Type B pancreatic cell (in vitro differentiated cells): ENCODE measurements around the gene STEAP3. TPM values are rescaled to one million over a fixed set of nuclear protein-coding genes. Genes with fewer than 3 reads are reported as not detected.

Experiments used
- DNase-seq: peaks from one replicate; pipeline ENCODE4 v3.0.0; 2021; ENCODE audit warnings: mixed read lengths; ENCODE audit not compliant: unreplicated experiment; ENCODE audit errors: extremely low spot score
- H3K27ac Mint-ChIP-seq: 2 replicates; pipeline ENCODE4 v1.8.0; 2021; ENCODE audit warnings: mild to moderate bottlenecking, mixed read lengths
- H3K27me3 Mint-ChIP-seq: 2 replicates; pipeline ENCODE4 v1.8.0; 2021; ENCODE audit warnings: mixed read lengths
- H3K36me3 Mint-ChIP-seq: 2 replicates; pipeline ENCODE4 v1.8.0; 2021; ENCODE audit warnings: mixed read lengths
- H3K4me1 Mint-ChIP-seq: one replicate; pipeline ENCODE4 v1.8.0; 2021; ENCODE audit warnings: mixed read lengths; ENCODE audit not compliant: unreplicated experiment
- H3K4me3 Mint-ChIP-seq: 2 replicates; pipeline ENCODE4 v1.8.0; 2021; ENCODE audit warnings: mild to moderate bottlenecking, mixed read lengths
- H3K9me3 Mint-ChIP-seq: 2 replicates; pipeline ENCODE4 v1.8.0; 2021; ENCODE audit warnings: mixed read lengths
- total RNA-seq: library from RNA; stranded (reverse); gene quantifications from 2 replicates; pipeline ENCODE4 v1.2.1, GENCODE V29; 2021; ENCODE audit warnings: low replicate concordance
- TF ChIP-seq, protein P1 (sequence below): fragments of 200-600 bp; sonication (generic); conservative IDR thresholded peaks from 2 replicates; pipeline ENCODE4 v1.5.0; 2021; ENCODE audit warnings: antibody characterized with exemption, mild to moderate bottlenecking

The STEAP3 gene
- total RNA-seq, 1 donor from 2014 or later: 19.0 TPM

DNA sequence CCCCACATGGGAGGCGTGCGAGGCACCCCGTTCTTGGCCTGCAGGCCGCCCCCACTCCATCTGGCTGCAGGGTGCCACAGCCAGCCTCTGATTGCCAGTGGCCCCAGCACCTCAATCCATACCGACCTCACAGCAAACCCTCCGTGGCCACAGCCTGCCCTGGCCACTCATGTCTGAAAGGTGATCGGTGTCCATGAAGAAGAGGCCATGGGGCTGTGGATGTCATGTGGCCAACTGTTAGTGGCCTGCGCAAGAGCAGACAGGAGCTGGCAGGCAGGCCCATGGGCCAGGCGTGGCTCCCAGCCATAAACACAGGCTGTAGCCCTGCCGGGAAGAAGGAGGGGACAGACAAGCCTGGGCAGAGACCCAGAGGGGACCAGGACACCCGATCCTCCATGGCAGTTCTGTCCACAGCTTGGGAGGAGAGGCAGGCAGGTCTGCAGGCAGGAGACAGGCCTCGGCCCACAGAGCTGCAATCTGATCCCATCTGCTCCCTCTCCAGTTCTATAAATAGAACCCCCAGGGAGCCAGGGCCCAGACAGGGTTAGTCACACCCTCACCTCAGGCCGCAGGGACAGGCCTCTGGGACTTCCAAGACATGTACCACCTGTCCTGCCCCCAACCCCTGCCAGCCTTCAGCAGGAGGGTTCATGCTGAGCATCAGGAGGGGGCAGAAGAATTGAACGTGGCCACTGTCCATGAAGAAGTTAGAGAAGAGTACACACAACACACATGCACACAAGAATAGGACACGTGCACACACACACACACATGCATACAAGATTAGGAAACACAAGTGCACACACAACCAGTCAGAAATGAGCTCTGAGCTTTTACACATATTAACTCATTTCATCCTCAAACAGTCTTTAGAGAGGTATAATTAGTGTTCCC is 16.9 kb downstream of the STEAP3 start:
- H3K9me3 Mint-ChIP-seq: no peaks in the 10 kb centered on the region
- no peaks in the 10 kb centered on the region for H3K27me3 Mint-ChIP-seq
- no peak for DNase-seq
- peak overlapping the region; percentile 51 for H3K4me3 Mint-ChIP-seq
- peaks cover 15% of the 10 kb centered on the region for H3K4me1 Mint-ChIP-seq
- peak overlapping the region; percentile 78 for H3K27ac Mint-ChIP-seq
- TF ChIP-seq, protein P1, sequence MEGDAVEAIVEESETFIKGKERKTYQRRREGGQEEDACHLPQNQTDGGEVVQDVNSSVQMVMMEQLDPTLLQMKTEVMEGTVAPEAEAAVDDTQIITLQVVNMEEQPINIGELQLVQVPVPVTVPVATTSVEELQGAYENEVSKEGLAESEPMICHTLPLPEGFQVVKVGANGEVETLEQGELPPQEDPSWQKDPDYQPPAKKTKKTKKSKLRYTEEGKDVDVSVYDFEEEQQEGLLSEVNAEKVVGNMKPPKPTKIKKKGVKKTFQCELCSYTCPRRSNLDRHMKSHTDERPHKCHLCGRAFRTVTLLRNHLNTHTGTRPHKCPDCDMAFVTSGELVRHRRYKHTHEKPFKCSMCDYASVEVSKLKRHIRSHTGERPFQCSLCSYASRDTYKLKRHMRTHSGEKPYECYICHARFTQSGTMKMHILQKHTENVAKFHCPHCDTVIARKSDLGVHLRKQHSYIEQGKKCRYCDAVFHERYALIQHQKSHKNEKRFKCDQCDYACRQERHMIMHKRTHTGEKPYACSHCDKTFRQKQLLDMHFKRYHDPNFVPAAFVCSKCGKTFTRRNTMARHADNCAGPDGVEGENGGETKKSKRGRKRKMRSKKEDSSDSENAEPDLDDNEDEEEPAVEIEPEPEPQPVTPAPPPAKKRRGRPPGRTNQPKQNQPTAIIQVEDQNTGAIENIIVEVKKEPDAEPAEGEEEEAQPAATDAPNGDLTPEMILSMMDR: no peak
- H3K36me3 Mint-ChIP-seq: no peaks in the 10 kb centered on the region

DNA sequence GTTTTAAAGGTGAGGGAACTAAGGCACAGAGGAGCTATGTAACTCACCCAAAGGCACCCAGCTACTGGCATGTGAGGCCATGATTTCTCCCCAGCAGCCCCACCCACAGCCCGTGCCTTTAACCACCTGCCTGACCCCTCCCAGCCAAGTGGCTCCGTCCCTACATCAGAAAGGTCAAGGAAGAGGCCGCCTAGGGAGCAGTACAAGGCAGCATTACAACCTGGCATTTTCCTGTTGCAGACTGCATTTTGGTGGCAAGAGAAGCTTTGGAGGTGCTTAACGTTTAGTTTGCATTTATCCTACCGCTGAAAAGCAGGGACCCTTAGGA is 17.5 kb downstream of the STEAP3 start:
- H3K4me1 Mint-ChIP-seq: peaks cover 15% of the 10 kb centered on the region
- no peak overlapping the region for H3K27ac Mint-ChIP-seq
- no peaks in the 10 kb centered on the region for H3K9me3 Mint-ChIP-seq

DNA sequence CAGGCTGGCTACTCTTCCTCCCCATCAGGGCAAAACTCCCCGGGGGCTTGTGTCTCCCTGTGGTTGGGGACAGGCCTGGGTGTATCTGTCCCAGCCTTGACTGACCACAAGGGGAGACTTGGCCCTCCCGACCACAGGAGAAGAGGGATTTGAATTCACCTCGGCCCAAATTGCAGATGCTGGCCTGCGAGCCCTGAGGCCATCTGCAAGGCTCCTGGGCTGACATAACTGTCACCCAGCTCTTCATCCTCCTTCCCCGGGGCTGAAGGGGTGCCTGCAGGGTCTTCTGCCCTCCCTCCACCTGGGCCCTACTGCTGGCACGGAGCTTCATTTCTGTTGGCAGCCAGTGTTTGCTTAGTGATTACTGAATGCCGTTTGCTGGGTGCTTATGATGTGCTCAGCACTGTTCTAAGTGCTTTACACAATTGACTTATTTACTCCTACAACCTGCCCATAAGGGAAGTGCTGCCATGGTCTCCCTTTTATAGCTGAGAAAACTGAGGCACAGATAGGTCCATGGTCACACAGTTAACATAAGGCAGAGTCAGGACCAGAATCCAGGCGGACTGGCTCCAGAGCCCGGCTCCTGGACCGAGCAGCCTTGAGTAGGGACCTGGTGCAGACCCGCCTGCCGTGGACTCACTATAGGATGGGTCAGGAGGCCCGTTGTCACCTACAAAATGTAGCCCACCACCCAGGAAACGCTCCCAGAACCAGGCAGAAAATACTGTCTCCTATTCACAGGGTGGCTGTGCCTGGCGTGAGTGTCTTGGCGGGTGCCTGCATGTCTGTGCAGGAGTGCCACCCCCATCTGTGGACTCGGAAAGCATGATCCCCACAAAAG is 18.9 kb downstream of the STEAP3 start:
- TF ChIP-seq, protein P1: no peak
- no peak for DNase-seq
- H3K36me3 Mint-ChIP-seq: no peaks in the 10 kb centered on the region
- no peaks in the 10 kb centered on the region for H3K9me3 Mint-ChIP-seq
- H3K27me3 Mint-ChIP-seq: no peaks in the 10 kb centered on the region
- H3K27ac Mint-ChIP-seq: no peak overlapping the region
- H3K4me3 Mint-ChIP-seq: no peak overlapping the region
- peaks cover 10% of the 10 kb centered on the region for H3K4me1 Mint-ChIP-seq

More for the DNA sequence above, 17.5 kb downstream of the STEAP3 start:
- H3K36me3 Mint-ChIP-seq: no peaks in the 10 kb centered on the region
- DNase-seq: no peak
- H3K4me3 Mint-ChIP-seq: no peak overlapping the region
- TF ChIP-seq, protein P1: no peak
- H3K27me3 Mint-ChIP-seq: no peaks in the 10 kb centered on the region

DNA sequence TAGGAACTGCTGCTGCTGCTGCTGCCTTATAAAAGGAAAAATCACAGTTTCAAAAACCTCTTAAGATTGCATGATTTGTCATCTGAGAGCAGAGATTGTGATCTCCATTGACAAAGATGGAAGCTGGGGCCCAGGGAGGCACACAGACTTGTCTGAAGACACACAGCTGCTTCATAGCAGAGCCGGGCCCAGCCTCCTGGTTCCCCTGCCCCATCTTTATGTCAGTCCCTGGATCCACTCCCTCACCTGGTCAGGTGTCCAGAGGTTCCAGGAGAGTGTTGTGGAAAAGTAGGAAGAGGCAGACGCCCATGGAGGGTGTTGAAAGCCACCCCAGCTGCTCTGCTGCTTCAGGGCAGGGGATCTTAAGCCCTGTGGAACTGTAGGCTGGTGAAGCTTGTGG is 20.0 kb downstream of the STEAP3 start:
- H3K36me3 Mint-ChIP-seq: no peaks in the 10 kb centered on the region

DNA sequence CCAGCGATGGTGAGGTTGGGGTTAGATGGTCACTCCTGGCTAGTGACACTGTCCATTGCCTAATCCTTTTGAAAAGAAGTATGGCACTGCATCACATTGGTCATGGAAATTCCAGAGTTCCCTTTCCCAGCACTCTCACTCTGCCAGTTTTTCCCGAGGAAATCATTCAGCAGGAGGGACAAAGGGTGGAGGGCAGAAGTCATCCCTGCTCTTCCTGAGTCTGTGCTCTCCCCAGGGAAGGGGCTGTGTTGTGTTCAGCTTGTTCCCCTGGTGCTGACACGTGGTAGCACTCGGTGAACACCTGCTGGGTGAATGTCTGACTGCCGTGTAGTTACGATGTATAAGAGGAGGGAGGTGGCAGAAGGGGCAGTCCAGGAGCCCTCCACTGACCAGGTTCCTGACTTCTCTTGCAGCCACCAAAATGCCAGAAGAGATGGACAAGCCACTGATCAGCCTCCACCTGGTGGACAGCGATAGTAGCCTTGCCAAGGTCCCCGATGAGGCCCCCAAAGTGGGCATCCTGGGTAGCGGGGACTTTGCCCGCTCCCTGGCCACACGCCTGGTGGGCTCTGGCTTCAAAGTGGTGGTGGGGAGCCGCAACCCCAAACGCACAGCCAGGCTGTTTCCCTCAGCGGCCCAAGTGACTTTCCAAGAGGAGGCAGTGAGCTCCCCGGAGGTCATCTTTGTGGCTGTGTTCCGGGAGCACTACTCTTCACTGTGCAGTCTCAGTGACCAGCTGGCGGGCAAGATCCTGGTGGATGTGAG is 21.6 kb downstream of the STEAP3 start:
- TF ChIP-seq, protein P1: no peak
- Mint-ChIP-seq H3K36me3 (no peaks in the 10 kb centered on the region), H3K27ac (no peak overlapping the region), H3K27me3 (no peaks in the 10 kb centered on the region), H3K4me3 (no peak overlapping the region), H3K4me1 (peaks cover 10% of the 10 kb centered on the region), H3K9me3 (no peaks in the 10 kb centered on the region)
- DNase-seq: no peak

More for the DNA sequence above, 20.0 kb downstream of the STEAP3 start:
- no peak for DNase-seq
- H3K4me3 Mint-ChIP-seq: no peak overlapping the region
- H3K27ac Mint-ChIP-seq: no peak overlapping the region
- H3K9me3 Mint-ChIP-seq: no peaks in the 10 kb centered on the region
- TF ChIP-seq, protein P1: no peak
- peaks cover 10% of the 10 kb centered on the region for H3K4me1 Mint-ChIP-seq
- H3K27me3 Mint-ChIP-seq: no peaks in the 10 kb centered on the region
